Naive thymus-derived CD8-positive, alpha-beta T cell (primary cell): Measurements from ENCODE around the gene C1QA. TPM values are rescaled to one million over a fixed set of nuclear protein-coding genes. Genes with fewer than 3 reads are reported as not detected.

Source experiments
- ATAC-seq, 2 donors: fragments of 150-1000 bp; cut with Tn5 transposase in 1 of 2; sonication (Bioruptor Pico), chemical (Tn5 transposase) in 1 of 2; 1 replicate in 1 of 2; 2 replicates in 1 of 2; pipeline ENCODE4 v1.10.0; 2021; ENCODE audit warnings: mild to moderate bottlenecking in 2 of 2, moderate library complexity in 2 of 2
- POLR2A ChIA-PET: fragments of 350-600 bp; sonication (Branson Sonifier 250); formaldehyde crosslinking; loops from one replicate; lab custom pipeline; 2021; ENCODE audit warnings: antibody characterized with exemption; lab: Charles Lee
- DNase-seq, 10 donors: peaks; one replicate each; pipeline versions ENCODE4 v3.0.0 to v3.0.0-alpha.2; 2020 to 2022
- H3K27ac Mint-ChIP-seq, 10 donors: one replicate each; pipeline ENCODE4 v1.8.0; 2020 to 2022; ENCODE audit warnings: mild to moderate bottlenecking in 10 of 10, mixed read lengths in 10 of 10, moderate library complexity in 4 of 10, inconsistent platforms in 1 of 10
- H3K27me3 Mint-ChIP-seq, 5 donors: one replicate each; pipeline ENCODE4 v1.8.0; 2021 to 2022; ENCODE audit warnings: mixed read lengths in 5 of 5
- H3K36me3 Mint-ChIP-seq, 3 donors: one replicate each; pipeline ENCODE4 v1.8.0; 2020 to 2022; ENCODE audit warnings: mixed read lengths in 3 of 3, mild to moderate bottlenecking in 2 of 3, inconsistent platforms in 1 of 3
- H3K4me1 Mint-ChIP-seq, 4 donors: one replicate each; pipeline ENCODE4 v1.8.0; 2021 to 2022; ENCODE audit warnings: mixed read lengths in 4 of 4
- H3K4me3 Mint-ChIP-seq, 10 donors: one replicate each; pipeline ENCODE4 v1.8.0; 2020 to 2022; ENCODE audit warnings: mild to moderate bottlenecking in 10 of 10, mixed read lengths in 10 of 10, moderate library complexity in 6 of 10, inconsistent platforms in 1 of 10
- H3K9me3 Mint-ChIP-seq, 9 donors: one replicate each; pipeline ENCODE4 v1.8.0; 2020 to 2022; ENCODE audit warnings: mixed read lengths in 9 of 9, mild to moderate bottlenecking in 3 of 9, inconsistent platforms in 1 of 9, moderate library complexity in 1 of 9
- polyA plus RNA-seq, 3 donors: library from polyadenylated mRNA; unstranded; fragments of 300-500 nt; fragmentation: Illumina TruSeq; gene quantifications; one replicate each; pipeline ENCODE4 v1.2.3, GENCODE V29; 2021
- total RNA-seq, 8 experiments: library from RNA in 2 of 8; stranded (reverse) in 2 of 8; gene quantifications; one replicate each; pipeline ENCODE4 v1.2.3 and lab custom pipeline; 2021 to 2026

Gene C1QA
- total RNA-seq (under 1 TPM; 0.55 to 0.66 TPM), polyA plus RNA-seq (not detected), total RNA-seq (lab: John Stamatoyannopoulos, UW) (0 reads per million in 6 experiments)

GRCh38 chr1:22636353-22636752, at the start of gene C1QA:
C1QA (plus strand) TSS chr1:22636628; CDS start chr1:22637617, 989 bp downstream.
- H3K4me3 Mint-ChIP-seq, result peak within 1 kb of the TSS in 1 of 10 donors; percentile 5
- H3K4me1 Mint-ChIP-seq, result no peaks in the 10 kb centered on the region
- H3K27me3 Mint-ChIP-seq, result peaks cover 11 to 47% (median 26%) of the 10 kb centered on the region in 5 donors
- DNase-seq (no peak), ATAC-seq (no peak)
- H3K9me3 Mint-ChIP-seq, result no peaks in the 10 kb centered on the region
- no peaks in the 10 kb centered on the region for H3K36me3 Mint-ChIP-seq
- H3K27ac Mint-ChIP-seq, result peak within 1 kb of the TSS in 1 of 10 donors; percentile 58
- POLR2A ChIA-PET, result no interaction called here

GRCh38 chr1:22587247-22587646, 49.2 kb upstream of the C1QA start:
- no peak overlapping the region for H3K27ac Mint-ChIP-seq
- no peaks in the 10 kb centered on the region for H3K4me1 Mint-ChIP-seq
- POLR2A ChIA-PET, result no interaction called here
- H3K9me3 Mint-ChIP-seq, result peaks cover 0 to 3% (median 0%) of the 10 kb centered on the region in 9 donors
- DNase-seq (peak in 1 of 10 donors; percentile 50), ATAC-seq (no peak)
- no peaks in the 10 kb centered on the region for H3K36me3 Mint-ChIP-seq
- H3K27me3 Mint-ChIP-seq, result peaks cover 6 to 46% (median 19%) of the 10 kb centered on the region in 5 donors
- H3K4me3 Mint-ChIP-seq, result no peak overlapping the region

GRCh38 chr1:22588899-22589422, 47.5 kb upstream of the C1QA start:
- Mint-ChIP-seq H3K4me3 (no peak overlapping the region), H3K36me3 (no peaks in the 10 kb centered on the region), H3K27me3 (peaks cover 6 to 57% (median 26%) of the 10 kb centered on the region in 5 donors), H3K4me1 (no peaks in the 10 kb centered on the region), H3K9me3 (peaks cover 0 to 3% (median 0%) of the 10 kb centered on the region in 9 donors), H3K27ac (peak overlapping the region in 1 of 10 donors; percentile 49)
- POLR2A ChIA-PET, result no interaction called here
- DNase-seq (peak in 1 of 10 donors; percentile 58), ATAC-seq (no peak)

GRCh38 chr1:22591576-22591975, 44.9 kb upstream of the C1QA start:
- Mint-ChIP-seq H3K4me1 (peaks cover 0 to 2% (median 0%) of the 10 kb centered on the region in 4 donors), H3K27me3 (peaks cover 6 to 58% (median 40%) of the 10 kb centered on the region in 5 donors), H3K36me3 (no peaks in the 10 kb centered on the region), H3K27ac (no peak overlapping the region), H3K4me3 (no peak overlapping the region), H3K9me3 (peaks cover 0 to 3% (median 0%) of the 10 kb centered on the region in 9 donors)
- ATAC-seq (no peak), DNase-seq (no peak)
- POLR2A ChIA-PET, result no interaction called here

- Mint-ChIP-seq H3K36me3 (no peaks in the 10 kb centered on the region), H3K27me3 (peaks cover 6 to 54% (median 37%) of the 10 kb centered on the region in 5 donors), H3K4me1 (peaks cover 0 to 2% (median 0%) of the 10 kb centered on the region in 4 donors), H3K4me3 (no peak overlapping the region), H3K27ac (no peak overlapping the region), H3K9me3 (peaks cover 0 to 3% (median 0%) of the 10 kb centered on the region in 9 donors)
- POLR2A ChIA-PET, result no interaction called here
- DNase-seq (peak in 1 of 10 donors; percentile 60), ATAC-seq (no peak)
Measured at GRCh38 chr1:22592051-22592450, 44.4 kb upstream of the C1QA start.

GRCh38 chr1:22592919-22593790, 43.3 kb upstream of the C1QA start:
- no peaks in the 10 kb centered on the region for H3K36me3 Mint-ChIP-seq
- H3K27me3 Mint-ChIP-seq, result peaks cover 6 to 52% (median 39%) of the 10 kb centered on the region in 5 donors
- H3K27ac Mint-ChIP-seq, result no peak overlapping the region
- peaks cover 0 to 3% (median 0%) of the 10 kb centered on the region in 9 donors for H3K9me3 Mint-ChIP-seq
- ATAC-seq (no peak), DNase-seq (peak in 1 of 10 donors; percentile 55)
- POLR2A ChIA-PET, result no interaction called here
- H3K4me3 Mint-ChIP-seq, result no peak overlapping the region
- peaks cover 0 to 2% (median 0%) of the 10 kb centered on the region in 4 donors for H3K4me1 Mint-ChIP-seq

- ATAC-seq (no peak), DNase-seq (no peak)
- H3K9me3 Mint-ChIP-seq, result peaks cover 0 to 3% (median 0%) of the 10 kb centered on the region in 9 donors
- peaks cover 0 to 2% (median 0%) of the 10 kb centered on the region in 4 donors for H3K4me1 Mint-ChIP-seq
- H3K27ac Mint-ChIP-seq, result no peak overlapping the region
- H3K4me3 Mint-ChIP-seq, result no peak overlapping the region
- POLR2A ChIA-PET, result no interaction called here
- H3K27me3 Mint-ChIP-seq, result peaks cover 10 to 52% (median 47%) of the 10 kb centered on the region in 5 donors
- no peaks in the 10 kb centered on the region for H3K36me3 Mint-ChIP-seq
Measured at GRCh38 chr1:22594396-22594795, 42.0 kb upstream of the C1QA start.

- Mint-ChIP-seq H3K9me3 (peaks cover 0 to 3% (median 0%) of the 10 kb centered on the region in 9 donors), H3K4me1 (peaks cover 0 to 2% (median 0%) of the 10 kb centered on the region in 4 donors), H3K27ac (no peak overlapping the region), H3K4me3 (no peak overlapping the region), H3K36me3 (no peaks in the 10 kb centered on the region), H3K27me3 (peaks cover 10 to 48% (median 45%) of the 10 kb centered on the region in 5 donors)
- ATAC-seq (no peak), DNase-seq (peak in 1 of 10 donors; percentile 43)
- POLR2A ChIA-PET, result no interaction called here
Measured at GRCh38 chr1:22595108-22595507, 41.3 kb upstream of the C1QA start.

- peaks cover 3 to 41% (median 22%) of the 10 kb centered on the region in 5 donors for H3K27me3 Mint-ChIP-seq
- H3K36me3 Mint-ChIP-seq, result no peaks in the 10 kb centered on the region
- ATAC-seq (no peak), DNase-seq (no peak)
- H3K4me3 Mint-ChIP-seq, result no peak overlapping the region
- peaks cover 0 to 2% (median 0%) of the 10 kb centered on the region in 4 donors for H3K4me1 Mint-ChIP-seq
- POLR2A ChIA-PET, result no interaction called here
- no peaks in the 10 kb centered on the region for H3K9me3 Mint-ChIP-seq
- H3K27ac Mint-ChIP-seq, result no peak overlapping the region
Measured at GRCh38 chr1:22597301-22597965, 39.0 kb upstream of the C1QA start.

- H3K4me3 Mint-ChIP-seq, result no peak overlapping the region
- H3K4me1 Mint-ChIP-seq, result peaks cover 0 to 2% (median 0%) of the 10 kb centered on the region in 4 donors
- no peaks in the 10 kb centered on the region for H3K9me3 Mint-ChIP-seq
- ATAC-seq, result no peak
- H3K27ac Mint-ChIP-seq, result peak overlapping the region in 1 of 10 donors; percentile 44
- POLR2A ChIA-PET, result no interaction called here
- peaks cover 3 to 43% (median 19%) of the 10 kb centered on the region in 5 donors for H3K27me3 Mint-ChIP-seq
- peak in 1 of 10 donors; percentile 57 for DNase-seq
- H3K36me3 Mint-ChIP-seq, result no peaks in the 10 kb centered on the region
Measured at GRCh38 chr1:22597996-22598395, 38.4 kb upstream of the C1QA start.

- Mint-ChIP-seq H3K27ac (no peak overlapping the region), H3K9me3 (no peaks in the 10 kb centered on the region), H3K27me3 (peaks cover 7 to 47% (median 23%) of the 10 kb centered on the region in 5 donors), H3K36me3 (no peaks in the 10 kb centered on the region), H3K4me3 (no peak overlapping the region), H3K4me1 (peaks cover 0 to 2% (median 0%) of the 10 kb centered on the region in 4 donors)
- POLR2A ChIA-PET, result no interaction called here
- DNase-seq (peak in 1 of 10 donors; percentile 36), ATAC-seq (no peak)
Measured at GRCh38 chr1:22598736-22599135, 37.7 kb upstream of the C1QA start.

GRCh38 chr1:22600071-22600816, 36.2 kb upstream of the C1QA start:
- H3K36me3 Mint-ChIP-seq, result no peaks in the 10 kb centered on the region
- H3K27me3 Mint-ChIP-seq, result peaks cover 9 to 47% (median 36%) of the 10 kb centered on the region in 5 donors
- DNase-seq (peak in 1 of 10 donors; percentile 62), ATAC-seq (no peak)
- POLR2A ChIA-PET, result no interaction called here
- no peak overlapping the region for H3K27ac Mint-ChIP-seq
- no peaks in the 10 kb centered on the region for H3K9me3 Mint-ChIP-seq
- H3K4me3 Mint-ChIP-seq, result no peak overlapping the region
- peaks cover 0 to 2% (median 0%) of the 10 kb centered on the region in 4 donors for H3K4me1 Mint-ChIP-seq
